Left renal cortex interstitium (tissue), 4 donors: Measurements from ENCODE around the gene ELFN2. TPM values are rescaled to one million over a fixed set of nuclear protein-coding genes. Genes with fewer than 3 reads are reported as not detected.
"Not testable (repeated sequence)": the region's sequence is repeated elsewhere in the genome, so short reads cannot be mapped to it uniquely, and the experiment has no call there.

Experiments
- DNase-seq, 4 donors: peaks; one replicate each; pipeline ENCODE4 v3.0.0-alpha.2; 2013; ENCODE audit warnings: low read depth in 4 of 4, low spot score in 2 of 4, missing footprints in 1 of 4
- polyA plus RNA-seq, 4 donors: library from polyadenylated mRNA; unstranded; fragments of 120-200 nt; gene quantifications; one replicate each; pipeline ENCODE4 v1.2.1, GENCODE V29; 2013; ENCODE audit not compliant: insufficient read length in 4 of 4

Gene ELFN2, protein sequence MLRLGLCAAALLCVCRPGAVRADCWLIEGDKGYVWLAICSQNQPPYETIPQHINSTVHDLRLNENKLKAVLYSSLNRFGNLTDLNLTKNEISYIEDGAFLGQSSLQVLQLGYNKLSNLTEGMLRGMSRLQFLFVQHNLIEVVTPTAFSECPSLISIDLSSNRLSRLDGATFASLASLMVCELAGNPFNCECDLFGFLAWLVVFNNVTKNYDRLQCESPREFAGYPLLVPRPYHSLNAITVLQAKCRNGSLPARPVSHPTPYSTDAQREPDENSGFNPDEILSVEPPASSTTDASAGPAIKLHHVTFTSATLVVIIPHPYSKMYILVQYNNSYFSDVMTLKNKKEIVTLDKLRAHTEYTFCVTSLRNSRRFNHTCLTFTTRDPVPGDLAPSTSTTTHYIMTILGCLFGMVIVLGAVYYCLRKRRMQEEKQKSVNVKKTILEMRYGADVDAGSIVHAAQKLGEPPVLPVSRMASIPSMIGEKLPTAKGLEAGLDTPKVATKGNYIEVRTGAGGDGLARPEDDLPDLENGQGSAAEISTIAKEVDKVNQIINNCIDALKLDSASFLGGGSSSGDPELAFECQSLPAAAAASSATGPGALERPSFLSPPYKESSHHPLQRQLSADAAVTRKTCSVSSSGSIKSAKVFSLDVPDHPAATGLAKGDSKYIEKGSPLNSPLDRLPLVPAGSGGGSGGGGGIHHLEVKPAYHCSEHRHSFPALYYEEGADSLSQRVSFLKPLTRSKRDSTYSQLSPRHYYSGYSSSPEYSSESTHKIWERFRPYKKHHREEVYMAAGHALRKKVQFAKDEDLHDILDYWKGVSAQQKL
- polyA plus RNA-seq, result 1 to 10 TPM in 3 of 4 donors, under 1 TPM in 1; 0.92 to 1.9 (median 1.7) TPM

DNA sequence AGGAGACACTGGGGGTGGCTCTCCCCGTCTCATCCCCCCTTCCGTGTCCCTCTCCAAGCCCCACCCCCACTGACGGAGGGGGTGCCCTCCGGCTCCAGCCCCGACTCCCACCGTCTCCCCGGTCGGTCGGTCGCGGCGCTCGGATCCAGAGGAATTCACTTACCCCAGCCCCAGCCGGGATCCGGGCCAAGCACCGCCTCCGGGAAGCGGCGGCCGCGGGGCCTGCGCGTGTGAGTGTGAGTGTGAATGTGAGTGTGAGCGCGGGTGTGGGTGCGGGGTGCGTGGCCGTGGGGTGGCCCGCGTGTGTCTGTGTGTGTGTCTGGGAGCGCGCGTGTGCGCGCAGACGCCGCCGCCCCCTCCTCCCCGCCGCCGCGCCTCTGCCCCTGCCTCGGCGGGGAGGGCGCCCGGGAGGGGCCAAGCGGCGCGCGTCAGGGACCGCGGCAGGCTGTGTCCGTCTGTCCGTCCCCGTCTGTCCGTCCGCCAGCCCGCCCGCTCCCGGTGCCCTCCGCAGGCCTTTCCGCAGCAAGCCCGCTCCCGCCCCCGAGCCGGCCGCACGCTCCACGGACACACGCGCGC lies at the start of gene ELFN2:
ELFN2 (minus strand) TSS at position 345 of the 576 bp plus-strand sequence. CDS start 51,945 bp downstream, outside the sequence.
- peak in 1 of 4 donors; percentile 51 for DNase-seq

DNA sequence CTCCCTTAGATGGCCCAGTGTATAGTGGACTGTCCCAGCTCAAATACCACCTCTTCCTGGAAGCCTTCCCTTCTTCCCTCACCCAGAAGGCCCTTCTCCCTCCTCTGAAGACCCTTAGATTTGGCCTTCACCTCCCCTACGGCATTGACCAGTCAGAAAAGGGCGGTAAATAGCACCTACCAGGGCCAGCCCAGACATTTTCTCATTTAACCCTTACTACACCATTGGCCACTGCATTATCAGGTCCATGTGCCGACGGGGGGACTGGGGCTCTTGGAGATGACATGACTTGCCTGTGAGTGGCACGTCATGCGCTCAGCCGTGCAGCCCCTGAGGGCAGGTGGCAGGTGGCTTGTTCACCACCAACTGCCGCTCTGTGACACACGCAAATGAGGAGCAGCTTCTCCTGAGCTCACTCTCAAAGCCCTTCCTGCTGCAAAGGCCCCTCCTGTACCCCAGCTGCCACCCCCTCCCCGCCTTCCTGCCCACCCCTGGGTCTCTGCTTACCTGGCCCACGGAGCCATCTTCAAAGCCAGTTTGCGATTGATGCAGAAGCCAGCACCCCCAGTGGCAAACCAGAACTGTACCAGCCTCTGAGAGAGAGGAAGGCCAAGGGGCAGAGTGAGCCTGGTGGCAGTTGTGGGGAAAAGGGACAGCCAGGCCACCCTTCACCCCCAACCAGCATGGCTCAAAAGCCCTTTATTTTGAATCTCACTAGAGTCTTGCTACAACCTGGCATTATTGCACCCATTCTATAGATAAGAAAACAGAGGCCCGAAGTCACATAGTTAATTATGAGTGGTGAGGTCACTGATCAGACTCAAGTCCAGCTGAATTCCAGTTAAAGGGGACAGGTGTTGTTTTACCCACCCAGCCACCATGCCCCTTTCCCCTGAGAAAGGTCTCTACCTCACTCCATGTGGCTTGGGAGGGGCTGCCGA lies 49.4 kb upstream of the ELFN2 start:
- DNase-seq, result no peak

DNA sequence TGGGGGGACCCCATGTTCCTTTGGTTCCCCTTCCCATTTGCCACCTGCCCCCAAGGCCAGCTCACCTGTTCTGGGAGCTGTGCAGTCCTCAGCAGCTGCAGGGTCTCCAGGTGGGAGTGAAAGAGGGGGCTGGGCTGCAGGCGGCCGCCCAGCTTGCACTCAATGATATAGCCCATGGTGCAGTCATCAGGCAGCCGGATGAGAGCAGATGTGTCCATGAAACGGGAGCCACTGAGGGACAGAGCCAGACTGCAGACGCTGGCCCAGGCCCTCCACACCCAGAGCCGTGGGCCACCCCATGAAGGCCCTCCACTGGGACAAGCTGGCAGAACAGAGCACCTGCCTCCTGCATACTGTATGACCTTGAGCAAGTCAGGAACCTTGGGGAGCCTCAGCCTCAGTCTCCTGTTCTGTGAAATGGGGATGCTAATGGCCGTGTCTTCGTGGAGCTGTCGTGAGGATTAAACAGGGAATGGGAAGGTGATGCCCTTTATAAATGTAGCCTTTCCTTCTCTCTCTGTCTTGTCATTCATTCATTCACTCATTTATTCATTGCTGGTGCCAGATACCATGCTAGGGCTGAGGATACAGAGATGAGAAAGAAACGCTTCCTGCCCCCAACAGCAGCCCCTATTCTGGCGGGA lies 47.3 kb upstream of the ELFN2 start:
- no peak for DNase-seq

DNA sequence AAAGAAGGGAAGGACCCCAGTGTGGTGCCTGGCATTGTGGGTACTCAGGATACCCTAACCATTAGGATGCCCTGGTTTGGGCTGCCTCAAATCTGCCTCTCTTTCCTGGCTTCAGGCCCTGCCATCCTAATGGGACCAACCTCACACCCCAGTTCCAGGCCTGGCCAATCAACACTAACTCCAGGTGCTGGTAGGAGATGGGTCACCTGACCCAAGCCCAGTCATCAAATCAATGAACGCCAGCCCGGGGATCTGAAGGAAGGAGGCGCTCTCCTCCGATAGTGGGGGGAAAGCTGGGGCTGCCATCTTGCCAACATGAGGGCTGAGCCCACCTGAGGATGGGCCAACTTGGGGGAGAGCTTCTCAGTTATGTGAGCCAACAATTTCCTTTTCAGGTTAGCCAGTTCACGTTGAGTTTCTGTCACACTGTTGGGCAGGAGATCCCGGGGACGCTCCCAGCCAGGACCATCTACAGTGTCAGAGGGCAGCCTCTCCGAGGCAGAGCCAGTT lies 46.2 kb upstream of the ELFN2 start:
- DNase-seq, result no peak

DNA sequence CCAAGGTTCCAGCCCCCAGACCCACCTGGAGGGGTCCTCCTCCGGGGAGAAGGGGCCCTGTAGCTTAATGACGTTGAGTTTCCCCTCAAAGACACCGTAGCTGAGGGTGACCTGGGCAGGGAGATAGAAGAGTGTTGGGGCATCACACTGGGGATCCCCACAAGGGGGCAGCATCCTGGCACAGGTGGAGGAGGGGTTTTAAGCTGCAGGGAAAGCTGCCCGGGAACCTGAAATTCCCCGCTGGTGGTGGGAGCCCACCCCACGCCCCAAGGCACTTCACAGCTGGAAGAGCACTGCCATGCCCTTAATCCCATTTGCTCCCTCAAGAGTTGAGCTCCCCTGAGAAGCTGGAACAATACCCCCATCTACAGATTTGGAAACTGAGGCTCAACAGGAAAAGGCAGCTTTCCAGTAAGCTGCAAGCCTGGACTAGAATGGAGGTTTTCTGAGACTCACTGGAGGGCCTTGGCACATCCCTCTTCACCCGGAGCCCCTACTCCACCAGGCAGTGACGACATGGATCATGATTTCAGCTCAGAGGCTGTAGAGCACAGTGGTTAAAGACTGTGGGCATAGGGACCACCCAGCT lies 45.2 kb upstream of the ELFN2 start:
- DNase-seq, result no peak

DNA sequence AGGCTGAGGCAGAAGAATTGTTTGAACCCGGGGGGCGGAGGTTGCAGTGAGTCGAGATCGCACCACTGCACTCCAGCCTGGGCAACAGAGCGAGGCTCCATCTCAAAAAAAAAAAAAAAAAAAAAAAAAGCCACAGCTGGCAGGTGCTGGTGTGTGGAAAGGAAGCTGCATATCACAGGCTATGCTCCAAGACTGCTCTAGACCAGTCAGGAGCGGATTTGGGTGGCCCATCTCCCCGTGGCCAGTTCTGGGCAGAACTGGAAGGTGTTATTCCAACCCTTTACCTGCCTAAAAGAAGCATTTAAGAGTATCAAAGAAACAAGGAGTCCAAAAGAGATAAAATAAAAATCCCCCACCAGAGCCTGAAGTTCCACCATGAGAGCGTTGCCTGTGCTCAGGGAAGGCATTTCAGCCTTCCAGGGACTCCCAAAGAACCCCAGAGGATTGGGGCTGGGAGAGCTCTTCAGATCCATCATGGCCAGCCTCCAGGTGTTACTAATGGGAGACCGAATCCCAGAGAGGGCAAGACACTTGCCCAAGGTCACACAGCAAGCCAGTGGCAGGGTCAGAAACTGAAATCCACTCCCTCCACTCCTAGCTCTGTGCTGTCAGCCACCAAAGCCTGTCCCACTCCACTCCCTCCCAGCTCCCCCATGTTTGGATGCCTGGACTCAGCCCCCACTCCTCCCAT lies 44.6 kb upstream of the ELFN2 start:
- DNase-seq, result no peak

DNA sequence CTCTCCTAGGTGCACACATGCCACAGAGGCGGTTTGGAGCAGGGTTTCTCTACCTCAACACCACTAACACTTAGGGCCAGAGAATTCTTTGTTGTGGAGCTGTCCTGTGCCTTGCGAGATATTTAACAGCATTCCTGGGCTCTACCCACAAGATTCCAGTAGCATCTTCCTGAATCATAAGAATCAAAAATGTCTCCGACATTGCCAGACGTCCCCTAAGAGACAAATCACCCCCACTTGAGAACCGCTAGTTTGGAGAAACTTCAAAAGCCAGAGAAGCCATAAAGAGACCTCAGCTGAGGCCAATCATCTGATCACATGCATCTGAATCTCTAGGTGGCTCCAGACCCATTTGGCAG lies 42.8 kb upstream of the ELFN2 start:
- DNase-seq, result no peak

DNA sequence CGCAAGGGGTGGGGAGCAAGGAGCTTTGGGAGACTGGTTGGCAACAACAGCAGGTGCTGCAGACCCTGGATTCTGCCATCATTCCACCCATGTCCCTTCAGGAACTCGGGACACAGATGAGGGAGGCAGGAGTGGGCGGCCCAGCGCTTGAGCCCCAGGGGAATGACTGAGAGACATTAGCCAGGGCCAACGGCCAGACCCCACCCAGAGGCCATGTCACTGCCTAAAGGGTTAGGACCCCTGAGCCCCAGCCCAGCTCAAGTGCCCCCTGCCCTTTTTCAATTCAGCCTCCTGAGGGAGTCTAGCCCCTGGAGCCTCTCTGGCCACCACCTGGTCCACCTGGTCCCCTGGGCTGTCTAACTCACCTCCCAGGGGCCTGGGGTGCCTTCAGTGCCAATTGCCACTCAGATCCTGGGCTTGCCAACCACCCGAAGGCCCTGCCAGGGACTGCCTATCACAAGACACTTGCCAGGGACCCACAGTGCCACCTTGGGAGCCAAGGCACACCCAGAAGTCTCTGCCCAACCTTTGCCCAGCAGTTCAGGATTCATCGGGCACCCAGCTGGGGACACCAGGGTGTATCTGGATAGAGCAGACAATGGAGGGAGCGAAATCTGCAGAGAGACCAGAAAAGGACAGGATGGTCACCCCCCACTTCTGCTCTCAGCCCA lies 42.3 kb upstream of the ELFN2 start:
- DNase-seq, result no peak

DNA sequence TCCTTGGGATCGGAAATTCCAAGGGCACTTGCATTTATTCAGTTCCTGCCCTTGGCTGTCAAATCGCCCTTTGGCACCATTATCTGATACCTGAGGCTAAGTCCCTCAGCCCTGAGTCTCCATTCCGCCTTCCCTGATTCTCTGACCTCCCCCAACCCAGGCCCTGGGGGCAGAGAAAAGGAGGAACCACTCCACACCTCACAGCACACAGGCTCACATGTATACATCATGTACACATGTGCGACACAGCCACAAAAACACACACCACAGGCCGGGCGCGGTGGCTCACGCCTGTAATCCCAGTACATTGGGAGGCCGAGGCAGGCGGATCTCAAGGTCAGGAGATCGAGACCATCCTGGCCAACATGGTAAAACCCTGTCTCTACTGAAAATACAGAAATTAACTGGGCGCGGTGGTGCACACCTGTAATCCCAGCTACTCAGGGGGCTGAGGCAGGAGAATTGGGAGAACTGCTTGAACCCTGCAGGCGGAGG lies 41.0 kb upstream of the ELFN2 start:
- DNase-seq, result not testable (repeated sequence)

DNA sequence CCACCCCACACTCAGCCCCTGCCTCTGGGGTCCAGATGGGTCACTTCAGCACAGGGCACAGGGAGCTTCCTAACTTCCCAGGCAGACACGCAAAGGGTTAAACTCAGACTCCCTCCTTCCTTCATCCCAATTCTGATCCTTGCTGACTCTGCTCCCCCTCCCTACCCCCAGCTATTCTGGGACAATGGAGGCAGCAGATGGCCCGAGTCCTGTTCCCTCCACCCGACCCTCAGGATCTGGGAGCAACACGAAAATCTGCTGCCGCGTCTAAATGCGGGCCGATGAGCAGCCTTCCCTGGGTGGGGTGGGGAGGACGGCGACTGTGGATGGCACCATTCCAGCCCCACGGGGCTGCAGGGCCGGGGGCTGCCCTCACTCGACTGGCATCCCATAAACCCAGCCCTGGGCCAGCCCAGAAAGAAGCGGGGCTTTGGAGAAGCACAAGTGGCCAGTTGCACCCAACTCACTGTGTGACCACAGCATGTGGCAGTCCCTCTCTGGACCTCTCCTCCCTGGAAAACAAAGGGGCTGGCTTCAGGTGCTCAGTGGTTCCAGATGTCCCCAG lies 40.2 kb upstream of the ELFN2 start:
- no peak for DNase-seq

DNA sequence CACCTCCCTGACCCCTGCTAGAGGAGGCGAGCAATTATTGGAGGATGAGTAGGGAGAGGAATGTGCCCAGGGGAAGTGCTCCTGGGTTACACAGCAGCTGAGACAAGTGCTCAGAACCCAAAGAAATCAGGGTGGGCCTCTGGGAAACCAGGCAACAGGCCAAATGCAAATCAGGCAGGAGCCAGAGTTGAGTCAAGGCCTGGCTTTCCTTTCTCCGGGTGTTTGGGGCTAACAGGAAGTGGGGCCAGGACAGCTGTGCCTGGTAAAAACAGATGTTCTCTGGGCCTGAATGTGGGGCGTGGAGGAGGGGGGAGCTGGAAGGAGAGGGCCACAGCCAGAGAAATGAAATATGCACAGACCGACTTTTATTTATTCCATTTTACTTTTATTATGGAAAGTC lies 36.9 kb upstream of the ELFN2 start:
- no peak for DNase-seq

DNA sequence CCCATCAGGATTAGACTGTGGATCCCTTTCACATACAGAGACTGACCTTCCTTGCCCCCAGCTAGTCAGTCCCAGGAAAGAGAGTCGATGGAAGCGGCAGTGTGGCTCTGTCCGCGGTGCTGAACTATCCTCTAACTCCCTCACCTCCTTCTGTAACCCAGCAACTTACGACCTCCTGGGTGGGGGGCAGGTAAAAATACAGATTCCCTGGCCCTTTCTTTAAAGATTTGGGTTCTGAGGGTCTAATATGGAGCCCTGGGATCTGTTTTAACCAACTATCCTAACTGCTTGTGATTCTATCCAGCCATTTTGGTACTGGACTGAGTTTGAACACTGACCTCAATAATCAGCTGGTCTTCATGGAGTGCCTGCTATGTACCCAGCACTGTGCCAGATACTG lies 35.7 kb upstream of the ELFN2 start:
- peak in 1 of 4 donors; percentile 65 for DNase-seq

DNA sequence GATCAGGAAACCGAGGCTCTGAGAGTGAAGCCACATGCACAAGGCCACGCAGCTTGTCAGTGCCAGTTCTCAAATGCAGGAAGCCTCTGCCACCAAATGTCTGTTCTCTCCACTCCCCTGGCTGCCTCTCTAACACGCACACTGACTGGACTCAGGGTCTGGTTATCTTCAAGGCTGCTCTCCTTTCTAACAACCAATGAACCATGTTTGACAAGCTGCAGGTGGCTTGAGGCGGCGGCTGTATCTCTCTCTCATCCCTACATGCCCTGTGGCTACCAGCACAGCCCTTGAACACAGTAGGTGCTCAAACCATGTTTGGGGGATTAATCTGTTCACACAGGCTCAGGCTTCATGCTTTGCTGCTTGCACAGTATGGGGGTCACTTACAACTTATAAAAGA lies 35.2 kb upstream of the ELFN2 start:
- no peak for DNase-seq

DNA sequence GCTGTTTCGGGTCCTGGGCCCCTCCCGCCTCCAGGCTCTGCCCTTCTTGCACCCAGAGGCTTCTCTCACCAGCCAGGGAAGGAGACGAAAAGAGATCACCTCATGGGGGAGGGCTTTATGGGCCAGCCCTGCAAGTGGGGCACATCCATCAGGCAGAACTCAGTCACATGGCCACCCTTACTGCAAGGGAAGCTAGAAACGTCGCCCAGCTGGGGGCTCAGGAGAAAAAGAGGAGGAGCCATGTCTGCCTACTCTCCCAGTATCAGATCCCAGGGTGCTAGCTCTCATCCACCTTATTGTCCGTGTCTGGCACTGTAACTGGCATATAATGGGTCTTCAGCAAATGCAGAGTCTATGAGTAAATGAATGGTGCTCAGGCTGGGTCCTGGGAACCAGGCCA lies 34.7 kb upstream of the ELFN2 start:
- DNase-seq, result no peak

DNA sequence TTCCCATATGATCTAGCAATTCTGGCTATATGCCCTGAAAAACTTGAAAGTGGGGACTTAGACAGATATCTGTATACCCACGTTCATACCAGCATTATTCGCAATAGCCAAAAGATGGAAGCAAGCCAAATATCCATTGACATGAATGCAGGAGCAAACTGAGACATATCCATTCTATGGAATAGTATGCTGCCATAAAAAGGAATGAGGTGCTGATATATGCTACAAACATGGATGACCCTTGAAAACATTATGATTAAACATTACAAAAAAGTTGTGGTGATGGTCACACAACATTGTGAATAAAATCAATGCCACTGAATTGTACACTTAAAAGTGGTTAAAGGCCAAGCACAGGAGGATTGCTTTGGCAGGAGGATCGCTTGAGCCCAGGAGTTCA lies 33.4 kb upstream of the ELFN2 start:
- DNase-seq, result no peak

DNA sequence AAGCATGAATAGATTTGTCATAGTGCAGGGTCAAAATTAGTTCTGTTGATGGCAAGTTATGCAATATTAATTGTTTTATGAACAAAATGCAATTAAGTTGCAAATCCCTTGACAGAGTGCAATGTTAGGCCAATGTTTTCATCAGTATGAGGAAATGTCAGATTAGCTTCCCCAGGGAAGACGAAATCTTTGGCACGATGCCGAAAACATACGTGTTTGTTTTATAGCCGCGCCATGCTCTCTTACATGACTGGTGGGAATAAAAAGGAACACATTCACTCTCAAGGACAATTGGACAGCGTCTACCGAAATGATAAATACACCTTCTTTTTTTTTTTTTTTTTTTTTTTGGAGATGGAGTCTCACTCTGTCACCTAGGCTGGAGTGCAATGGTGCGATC lies 31.9 kb upstream of the ELFN2 start:
- DNase-seq, result no peak

DNA sequence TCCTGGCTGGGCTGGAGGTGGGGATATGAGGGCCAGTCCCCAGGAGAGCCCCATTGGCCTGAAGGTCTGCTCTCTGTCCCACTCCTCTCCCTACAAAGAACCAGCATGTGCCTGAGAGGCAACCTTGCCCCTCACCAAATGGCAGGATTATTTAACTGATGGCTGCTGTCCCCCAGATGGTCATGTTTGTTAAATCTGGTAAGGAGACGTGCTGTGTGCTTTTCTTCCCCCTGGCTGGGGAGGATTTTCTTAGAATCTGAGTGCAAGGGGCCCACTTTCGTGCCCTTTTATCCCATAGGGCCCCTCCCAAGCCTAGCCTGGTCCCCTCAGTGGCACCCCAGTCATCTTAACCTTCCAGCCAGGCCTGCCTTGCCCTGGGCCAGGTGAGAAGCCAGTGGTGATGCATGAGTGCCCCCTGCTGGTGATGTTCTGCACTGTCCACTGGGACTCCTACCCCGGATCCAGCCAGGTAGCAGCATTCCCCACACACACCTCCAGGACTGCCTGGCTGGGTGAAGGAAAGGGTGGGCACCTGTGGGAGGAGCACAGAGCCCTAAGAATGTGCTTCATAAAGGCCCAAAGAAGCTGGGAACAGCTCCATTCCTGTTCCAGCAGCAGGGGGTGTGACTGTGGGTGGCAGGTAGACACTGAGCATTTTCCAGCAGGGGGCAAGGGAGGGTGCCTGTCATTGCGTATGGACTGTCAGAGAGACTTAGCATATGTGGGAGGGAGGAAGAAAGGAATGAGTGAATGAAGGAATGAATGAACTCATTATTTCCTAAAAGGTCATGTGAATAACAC lies 30.0 kb upstream of the ELFN2 start:
- peak in 2 of 4 donors; percentile 50 to 60 for DNase-seq
